ENCODE data around the gene KLF14. TPM values are rescaled to one million over a fixed set of nuclear protein-coding genes. Genes with fewer than 3 reads are reported as not detected.

Gene KLF14
- total RNA-seq, 1 donor from 2014 or later: not detected

DNA sequence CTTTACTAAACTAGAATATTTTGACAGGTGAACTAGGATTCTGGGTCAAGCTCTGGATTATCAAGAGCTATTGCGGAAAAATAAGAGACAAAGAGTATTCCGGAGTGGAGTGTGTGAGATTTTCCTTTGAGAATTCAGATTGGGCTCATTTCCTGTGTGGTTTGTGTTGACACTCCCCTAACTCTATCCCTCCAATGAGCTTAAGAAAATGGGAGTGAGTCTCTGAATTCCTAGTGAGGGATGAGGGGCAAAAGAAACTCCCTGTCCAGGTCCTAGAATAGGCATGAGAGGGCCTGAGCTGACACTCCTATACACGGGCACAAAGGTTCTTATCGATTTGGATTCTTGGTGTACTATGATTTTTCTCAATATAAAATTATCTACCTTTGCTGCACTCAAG is 10.2 kb downstream of the KLF14 start:
- no peak overlapping the region for H3K27ac ChIP-seq
- ATAC-seq (no peak), DNase-seq (no peak)
- no peaks in the 10 kb centered on the region for H3K4me1 ChIP-seq
- no peaks in the 10 kb centered on the region for H3K27me3 ChIP-seq (ENCODE audit: low read depth)
- intact Hi-C loops (cut with DNase I): no loop called here
- H3K9me3 ChIP-seq: no peaks in the 10 kb centered on the region
- H3K4me3 ChIP-seq: no peak overlapping the region
- TF ChIP-seq, protein P1, sequence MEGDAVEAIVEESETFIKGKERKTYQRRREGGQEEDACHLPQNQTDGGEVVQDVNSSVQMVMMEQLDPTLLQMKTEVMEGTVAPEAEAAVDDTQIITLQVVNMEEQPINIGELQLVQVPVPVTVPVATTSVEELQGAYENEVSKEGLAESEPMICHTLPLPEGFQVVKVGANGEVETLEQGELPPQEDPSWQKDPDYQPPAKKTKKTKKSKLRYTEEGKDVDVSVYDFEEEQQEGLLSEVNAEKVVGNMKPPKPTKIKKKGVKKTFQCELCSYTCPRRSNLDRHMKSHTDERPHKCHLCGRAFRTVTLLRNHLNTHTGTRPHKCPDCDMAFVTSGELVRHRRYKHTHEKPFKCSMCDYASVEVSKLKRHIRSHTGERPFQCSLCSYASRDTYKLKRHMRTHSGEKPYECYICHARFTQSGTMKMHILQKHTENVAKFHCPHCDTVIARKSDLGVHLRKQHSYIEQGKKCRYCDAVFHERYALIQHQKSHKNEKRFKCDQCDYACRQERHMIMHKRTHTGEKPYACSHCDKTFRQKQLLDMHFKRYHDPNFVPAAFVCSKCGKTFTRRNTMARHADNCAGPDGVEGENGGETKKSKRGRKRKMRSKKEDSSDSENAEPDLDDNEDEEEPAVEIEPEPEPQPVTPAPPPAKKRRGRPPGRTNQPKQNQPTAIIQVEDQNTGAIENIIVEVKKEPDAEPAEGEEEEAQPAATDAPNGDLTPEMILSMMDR (IDR thresholded peaks at IDR 0.05): no peak
- H3K36me3 ChIP-seq: no peaks in the 10 kb centered on the region

DNA sequence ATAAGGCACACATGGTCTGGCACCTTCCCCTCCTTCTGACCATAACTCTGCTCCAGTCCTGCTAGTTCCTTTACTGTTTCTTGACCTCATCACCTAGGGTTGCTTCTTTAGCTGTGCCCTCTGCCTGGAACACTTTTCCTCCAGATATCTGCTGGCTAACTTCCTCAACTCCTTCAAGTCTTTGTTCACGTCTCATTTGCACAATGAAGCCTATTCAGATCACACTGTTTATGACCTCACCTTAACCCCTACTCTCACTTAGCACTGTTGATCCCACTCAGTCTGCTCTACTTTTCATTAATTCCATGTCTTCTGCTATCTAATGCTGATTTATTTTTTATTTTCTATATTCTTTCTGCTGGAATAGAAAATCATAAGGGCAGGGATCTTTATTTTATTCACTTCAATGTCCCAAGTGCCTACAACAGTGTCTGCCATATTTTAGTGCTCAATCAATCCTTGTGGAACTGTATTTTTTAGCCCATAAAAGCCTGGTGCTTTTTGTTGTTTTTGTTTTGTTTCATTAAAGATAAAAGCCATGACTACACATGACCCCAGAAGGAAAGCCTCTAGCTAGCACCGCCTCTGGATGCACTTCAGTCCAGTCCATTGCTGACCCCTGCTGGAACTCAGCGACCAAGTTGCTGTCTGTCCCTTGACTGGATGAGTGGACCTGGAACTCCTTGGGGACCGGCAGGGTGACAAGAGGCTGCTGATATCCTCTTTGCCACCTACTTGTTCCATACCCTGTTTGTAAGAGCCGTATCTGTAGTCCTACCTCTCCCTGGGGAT is 12.3 kb downstream of the KLF14 start:
- TF ChIP-seq, protein P1 (IDR thresholded peaks at IDR 0.05): peak; percentile 67
- Histone ChIP-seq H3K4me3 (no peak overlapping the region), H3K27me3 (ENCODE audit: low read depth) (no peaks in the 10 kb centered on the region), H3K27ac (no peak overlapping the region), H3K4me1 (no peaks in the 10 kb centered on the region), H3K36me3 (no peaks in the 10 kb centered on the region), H3K9me3 (no peaks in the 10 kb centered on the region)
- intact Hi-C loops (cut with DNase I): no loop called here
- ATAC-seq (peak; percentile 81 to 86), DNase-seq (peak; percentile 66)

DNA sequence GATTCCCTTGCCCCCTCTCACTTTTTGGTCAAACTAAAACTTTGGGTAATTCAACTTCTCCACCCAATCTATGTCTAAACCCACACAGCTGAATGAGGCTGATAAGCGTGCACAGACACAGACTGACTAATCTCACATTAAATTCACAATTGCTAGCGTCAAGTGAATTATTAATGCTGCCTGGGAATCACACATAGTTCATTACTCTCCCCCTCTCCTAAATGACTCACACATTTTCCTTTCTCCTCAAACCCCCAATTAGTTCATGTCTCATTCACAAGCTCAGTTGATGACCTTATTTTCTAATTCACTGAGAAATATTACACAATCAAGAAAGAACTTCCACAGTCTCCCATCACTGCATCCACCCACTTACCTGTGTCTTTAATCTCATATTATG is 14.5 kb downstream of the KLF14 start:
- no peaks in the 10 kb centered on the region for H3K36me3 ChIP-seq
- ATAC-seq (no peak), DNase-seq (no peak)
- no peaks in the 10 kb centered on the region for H3K27me3 ChIP-seq (ENCODE audit: low read depth)
- no peak overlapping the region for H3K27ac ChIP-seq
- H3K4me1 ChIP-seq: no peaks in the 10 kb centered on the region
- intact Hi-C loops (cut with DNase I): no loop called here
- no peaks in the 10 kb centered on the region for H3K9me3 ChIP-seq
- no peak overlapping the region for H3K4me3 ChIP-seq
- TF ChIP-seq, protein P1 (IDR thresholded peaks at IDR 0.05): no peak

DNA sequence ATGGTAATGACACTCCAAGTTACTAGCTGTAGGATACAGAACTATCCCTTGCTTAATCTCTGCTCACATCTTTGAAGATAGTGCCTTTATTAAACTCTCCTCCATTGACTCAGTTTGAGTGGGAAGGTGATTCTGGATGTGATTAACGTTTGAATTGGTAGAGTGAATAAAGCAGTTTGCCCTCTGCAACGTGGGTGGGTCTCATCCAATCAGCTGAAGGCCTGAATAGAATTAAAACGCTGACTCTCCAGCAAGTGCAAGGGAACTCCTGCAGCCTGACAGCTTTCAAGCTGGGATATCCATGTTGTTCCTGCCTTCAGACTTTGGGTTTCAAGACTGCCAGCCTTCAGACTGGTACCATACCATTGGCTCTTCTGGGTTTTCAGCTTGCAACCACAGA is 21.6 kb downstream of the KLF14 start:
- DNase-seq (no peak), ATAC-seq (no peak)
- H3K4me3 ChIP-seq: no peak overlapping the region
- intact Hi-C loops (cut with DNase I): no loop called here
- H3K27ac ChIP-seq: no peak overlapping the region
- H3K27me3 ChIP-seq (ENCODE audit: low read depth): no peaks in the 10 kb centered on the region
- no peaks in the 10 kb centered on the region for H3K4me1 ChIP-seq
- TF ChIP-seq, protein P1 (IDR thresholded peaks at IDR 0.05): no peak
- no peaks in the 10 kb centered on the region for H3K9me3 ChIP-seq
- no peaks in the 10 kb centered on the region for H3K36me3 ChIP-seq

DNA sequence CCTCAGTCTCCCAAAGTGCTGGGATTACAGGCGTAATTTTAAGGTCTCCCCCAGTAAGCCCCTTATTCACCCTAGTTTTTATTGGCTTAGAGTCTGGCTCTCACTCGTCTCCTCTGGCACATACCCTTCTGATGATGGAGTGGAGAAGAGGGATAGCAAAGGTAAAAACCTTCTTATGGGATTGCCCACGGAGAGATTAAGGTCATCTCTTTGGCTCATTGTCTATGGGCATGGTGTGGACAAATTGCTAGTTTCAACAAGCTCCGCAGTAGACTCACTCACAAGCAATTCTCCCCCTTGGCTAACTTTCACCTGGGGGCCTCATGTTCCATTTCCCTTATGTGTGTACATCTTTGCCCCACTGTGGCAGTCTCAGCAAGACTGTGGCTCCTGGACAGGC is 25.2 kb downstream of the KLF14 start:
- TF ChIP-seq, protein P1 (IDR thresholded peaks at IDR 0.05): no peak
- intact Hi-C loops (cut with DNase I): no loop called here
- Histone ChIP-seq H3K36me3 (no peaks in the 10 kb centered on the region), H3K4me1 (no peaks in the 10 kb centered on the region), H3K27me3 (ENCODE audit: low read depth) (no peaks in the 10 kb centered on the region), H3K27ac (no peak overlapping the region), H3K4me3 (no peak overlapping the region), H3K9me3 (no peaks in the 10 kb centered on the region)
- no peak for DNase-seq
- no peak for ATAC-seq
